Liver (tissue), 9 donors: ENCODE measurements around the gene GNG3. TPM values are rescaled to one million over a fixed set of nuclear protein-coding genes. Genes with fewer than 3 reads are reported as not detected.

ENCODE experiments used
- DNase-seq: peaks from one replicate; pipeline ENCODE4 v3.0.0-alpha.2; 2017; ENCODE audit warnings: low spot score
- H3K27ac ChIP-seq, 2 donors: one replicate each; pipeline ENCODE4 v1.7.0; 2013; ENCODE audit warnings: inconsistent platforms in 2 of 2, low read length in 2 of 2, control low read depth in 1 of 2, low read depth in 1 of 2, mild to moderate bottlenecking in 1 of 2
- H3K27me3 ChIP-seq, 4 donors: one replicate each; pipeline versions ENCODE4 v1.6.1 to v1.7.0; 2013; ENCODE audit warnings: low read length in 3 of 4, inconsistent platforms in 1 of 4, mild to moderate bottlenecking in 1 of 4, moderate library complexity in 1 of 4; ENCODE audit not compliant: control insufficient read depth in 4 of 4, insufficient read depth in 4 of 4
- H3K36me3 ChIP-seq, 4 donors: one replicate each; pipeline versions ENCODE4 v1.6.1 to v1.7.0; 2013; ENCODE audit warnings: low read length in 3 of 4, mild to moderate bottlenecking in 3 of 4, low read depth in 1 of 4, moderate library complexity in 1 of 4; ENCODE audit not compliant: control insufficient read depth in 4 of 4, insufficient read depth in 3 of 4
- H3K4me1 ChIP-seq, 4 donors: one replicate each; pipeline versions ENCODE4 v1.6.1 to v1.7.0; 2013; ENCODE audit warnings: low read length in 3 of 4, mild to moderate bottlenecking in 3 of 4, moderate library complexity in 1 of 4; ENCODE audit not compliant: control insufficient read depth in 4 of 4, insufficient read depth in 4 of 4
- H3K4me3 ChIP-seq, 3 donors: one replicate each; pipeline versions ENCODE4 v1.6.1 to v1.7.0; 2013; ENCODE audit warnings: low read length in 3 of 3, control low read depth in 1 of 3, low read depth in 1 of 3, mild to moderate bottlenecking in 1 of 3
- H3K9ac ChIP-seq, 2 donors: one replicate each; pipeline ENCODE4 v1.7.0; 2013; ENCODE audit warnings: low read length in 2 of 2, mild to moderate bottlenecking in 2 of 2, moderate library complexity in 2 of 2, control low read depth in 1 of 2, low read depth in 1 of 2
- H3K9me3 ChIP-seq, 4 donors: one replicate each; pipeline versions ENCODE4 v1.6.1 to v1.7.0; 2013; ENCODE audit warnings: low read length in 3 of 4; ENCODE audit not compliant: control insufficient read depth in 4 of 4
- FOXA1 ChIP-seq: IDR thresholded peaks from 2 replicates; pipeline ENCODE4 v1.6.1; 2016; ENCODE audit warnings: antibody characterized with exemption
- FOXA2 ChIP-seq: IDR thresholded peaks from 2 replicates; pipeline ENCODE4 v1.6.1; 2016; ENCODE audit warnings: antibody characterized with exemption
- GABPA ChIP-seq, 2 donors: IDR thresholded peaks in 1 of 2; conservative IDR thresholded peaks in 1 of 2; 2 replicates each; pipeline ENCODE4 v1.6.1; 2016; ENCODE audit warnings: antibody characterized with exemption in 2 of 2, mild to moderate bottlenecking in 1 of 2, moderate library complexity in 1 of 2
- HNF4A ChIP-seq, 2 donors: conservative IDR thresholded peaks; 2 replicates each; pipeline ENCODE4 v1.6.1; 2016; ENCODE audit warnings: antibody characterized with exemption in 2 of 2, mild to moderate bottlenecking in 2 of 2
- HNF4G ChIP-seq: IDR thresholded peaks from 2 replicates; pipeline ENCODE4 v1.6.1; 2016; ENCODE audit warnings: antibody characterized with exemption
- JUND ChIP-seq, 2 donors: IDR thresholded peaks; 2 replicates each; pipeline ENCODE4 v1.6.1; 2016; ENCODE audit warnings: antibody characterized with exemption in 2 of 2
- NR2F2 ChIP-seq: IDR thresholded peaks from 2 replicates; pipeline ENCODE4 v1.6.1; 2016; ENCODE audit warnings: antibody characterized with exemption
- RAD21 ChIP-seq, 2 donors: IDR thresholded peaks; 2 replicates each; pipeline ENCODE4 v1.6.1; 2016; ENCODE audit warnings: antibody characterized with exemption in 2 of 2, mild to moderate bottlenecking in 2 of 2
- REST ChIP-seq: IDR thresholded peaks from 2 replicates; pipeline ENCODE4 v1.6.1; 2016; ENCODE audit warnings: antibody characterized with exemption, mild to moderate bottlenecking
- RXRA ChIP-seq, 2 donors: IDR thresholded peaks; 2 replicates each; pipeline ENCODE4 v1.6.1; 2017 to 2018; ENCODE audit warnings: antibody characterized with exemption in 2 of 2, mild to moderate bottlenecking in 1 of 2
- SP1 ChIP-seq: IDR thresholded peaks from 2 replicates; pipeline ENCODE4 v1.6.1; 2018; ENCODE audit warnings: antibody characterized with exemption, mild to moderate bottlenecking
- TAF1 ChIP-seq: conservative IDR thresholded peaks from 2 replicates; pipeline ENCODE4 v1.6.1; 2016; ENCODE audit warnings: antibody characterized with exemption, mild to moderate bottlenecking
- YY1 ChIP-seq: IDR thresholded peaks from 2 replicates; pipeline ENCODE4 v1.6.1; 2016; ENCODE audit warnings: antibody characterized with exemption, mild to moderate bottlenecking
- ZBTB33 ChIP-seq: IDR thresholded peaks from 2 replicates; pipeline ENCODE4 v1.6.1; 2016; ENCODE audit warnings: antibody characterized with exemption
- WGBS: extraction: QIAGEN DNeasy Blood & Tissue Kit; methylation state at CpG from one replicate; pipeline ENCODE4 v1.1.7; 2013; 5-methylcytosine and 5-hydroxymethylcytosine counted together
- polyA plus RNA-seq, 2 donors: library from polyadenylated mRNA; stranded (reverse) in 1 of 2; unstranded in 1 of 2; fragments of 200-250 nt in 1 of 2; fragments of >200 nt in 1 of 2; fragmentation: Nextera tagmentation in 1 of 2; extraction: Ambion mirVana in 1 of 2; gene quantifications; one replicate each; pipeline versions ENCODE4 v1.2.1 to v1.2.3, GENCODE V29; 2013 to 2015
- total RNA-seq, 2 donors: library from RNA; depleted of rRNA; stranded (reverse); fragments of >200 nt; gene quantifications; one replicate each; pipeline ENCODE4 v1.2.3, GENCODE V29; 2014
- TF ChIP-seq, protein P1 (sequence below): IDR thresholded peaks from 2 replicates; pipeline ENCODE4 v1.6.1; 2016; ENCODE audit warnings: antibody characterized with exemption
- TF ChIP-seq, protein P2 (sequence below): fragments of 150-350 bp; IDR thresholded peaks from 2 replicates; pipeline ENCODE4 v1.5.1; 2017; ENCODE audit warnings: improper control_type of control experiment, low read depth, low read length; ENCODE audit not compliant: missing input control
- TF ChIP-seq, protein P3 (sequence below): IDR thresholded peaks from 2 replicates; pipeline ENCODE4 v1.6.1; 2016; ENCODE audit warnings: antibody characterized with exemption
- donor health status: healthy.
- donor health status: healthy.
- donor health status: healthy.
- donor health status: healthy.
- donor health status: healthy.

GNG3 gene
- total and polyA plus RNA-seq, 4 donors = 0.19 TPM; not detected in 3

DNA sequence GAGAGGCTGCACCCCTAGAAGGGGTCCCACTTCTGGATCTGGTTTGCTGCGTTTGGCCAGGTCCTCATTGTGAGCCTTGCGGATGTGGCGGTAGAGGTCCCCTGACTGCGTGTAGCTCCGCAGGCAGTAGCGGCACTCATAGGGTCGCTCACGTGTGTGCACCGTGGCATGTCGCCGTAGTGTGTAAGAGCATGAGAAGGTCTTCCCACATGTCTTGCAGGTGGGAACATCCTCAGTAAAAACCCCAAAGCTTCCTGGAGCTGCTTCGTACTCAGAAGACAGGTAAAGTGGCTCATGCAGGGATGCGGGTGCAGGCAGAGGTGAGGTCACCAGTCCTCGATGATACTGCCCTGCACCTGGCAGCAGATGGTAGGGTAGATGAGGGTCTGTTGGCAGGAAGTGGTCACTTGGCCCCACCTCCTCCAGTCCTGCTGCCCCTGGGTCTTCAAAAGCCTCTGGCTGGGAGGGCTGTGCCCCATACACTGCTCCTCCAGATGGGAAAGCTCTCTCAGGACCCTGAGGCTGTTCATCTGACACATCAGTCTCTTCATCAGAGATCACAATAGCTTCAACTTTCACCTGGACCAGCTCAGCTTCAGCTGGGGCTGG, 44.8 kb downstream of the GNG3 start:
- DNase-seq = no peak
- Histone ChIP-seq H3K4me1 (peaks cover 4 to 12% (median 9%) of the 10 kb centered on the region in 4 donors), H3K4me3 (no peak overlapping the region), H3K27ac (no peak overlapping the region), H3K36me3 (peaks cover 2 to 11% (median 4%) of the 10 kb centered on the region in 4 donors), H3K27me3 (no peaks in the 10 kb centered on the region), H3K9me3 (no peaks in the 10 kb centered on the region), H3K9ac (no peak overlapping the region)
- 97% methylated on average over 14 of the region's 14 CpGs for WGBS
- TF ChIP-seq, protein P1, sequence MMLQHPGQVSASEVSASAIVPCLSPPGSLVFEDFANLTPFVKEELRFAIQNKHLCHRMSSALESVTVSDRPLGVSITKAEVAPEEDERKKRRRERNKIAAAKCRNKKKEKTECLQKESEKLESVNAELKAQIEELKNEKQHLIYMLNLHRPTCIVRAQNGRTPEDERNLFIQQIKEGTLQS = no peak
- TF ChIP-seq FOXA1 (no peak), SP1 (no peak), GABPA (IDR thresholded peaks at IDR 0.05 in 1 of 2, conservative IDR thresholded peaks at IDR 0.05 in 1 of 2) (no peak), REST (no peak), HNF4A (conservative IDR thresholded peaks at IDR 0.05) (no peak), FOXA2 (no peak), NR2F2 (no peak), JUND (IDR thresholded peaks at IDR 0.05) (no peak), TAF1 (no peak), RXRA (IDR thresholded peaks at IDR 0.05) (no peak), HNF4G (no peak), RAD21 (IDR thresholded peaks at IDR 0.05) (no peak), YY1 (no peak), ZBTB33 (no peak)
- TF ChIP-seq, protein P2, sequence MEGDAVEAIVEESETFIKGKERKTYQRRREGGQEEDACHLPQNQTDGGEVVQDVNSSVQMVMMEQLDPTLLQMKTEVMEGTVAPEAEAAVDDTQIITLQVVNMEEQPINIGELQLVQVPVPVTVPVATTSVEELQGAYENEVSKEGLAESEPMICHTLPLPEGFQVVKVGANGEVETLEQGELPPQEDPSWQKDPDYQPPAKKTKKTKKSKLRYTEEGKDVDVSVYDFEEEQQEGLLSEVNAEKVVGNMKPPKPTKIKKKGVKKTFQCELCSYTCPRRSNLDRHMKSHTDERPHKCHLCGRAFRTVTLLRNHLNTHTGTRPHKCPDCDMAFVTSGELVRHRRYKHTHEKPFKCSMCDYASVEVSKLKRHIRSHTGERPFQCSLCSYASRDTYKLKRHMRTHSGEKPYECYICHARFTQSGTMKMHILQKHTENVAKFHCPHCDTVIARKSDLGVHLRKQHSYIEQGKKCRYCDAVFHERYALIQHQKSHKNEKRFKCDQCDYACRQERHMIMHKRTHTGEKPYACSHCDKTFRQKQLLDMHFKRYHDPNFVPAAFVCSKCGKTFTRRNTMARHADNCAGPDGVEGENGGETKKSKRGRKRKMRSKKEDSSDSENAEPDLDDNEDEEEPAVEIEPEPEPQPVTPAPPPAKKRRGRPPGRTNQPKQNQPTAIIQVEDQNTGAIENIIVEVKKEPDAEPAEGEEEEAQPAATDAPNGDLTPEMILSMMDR = no peak
- TF ChIP-seq, protein P3, sequence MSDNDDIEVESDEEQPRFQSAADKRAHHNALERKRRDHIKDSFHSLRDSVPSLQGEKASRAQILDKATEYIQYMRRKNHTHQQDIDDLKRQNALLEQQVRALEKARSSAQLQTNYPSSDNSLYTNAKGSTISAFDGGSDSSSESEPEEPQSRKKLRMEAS = no peak
